Stimulated activated CD4-positive, alpha-beta T cell treated with anti-CD3 and anti-CD28 coated beads, Interleukin-12 subunit alpha, Interleukin-12 subunit beta, amount 100 ng/mL, for 24 hours (primary cell): ENCODE results near the gene ADIPOR2.

Experiments used
- DNase-seq, 2 experiments: peaks; one replicate each; pipeline ENCODE4 v3.0.0-alpha.2; 2020; ENCODE audit warnings: low read depth in 2 of 2

Gene ADIPOR2

DNA sequence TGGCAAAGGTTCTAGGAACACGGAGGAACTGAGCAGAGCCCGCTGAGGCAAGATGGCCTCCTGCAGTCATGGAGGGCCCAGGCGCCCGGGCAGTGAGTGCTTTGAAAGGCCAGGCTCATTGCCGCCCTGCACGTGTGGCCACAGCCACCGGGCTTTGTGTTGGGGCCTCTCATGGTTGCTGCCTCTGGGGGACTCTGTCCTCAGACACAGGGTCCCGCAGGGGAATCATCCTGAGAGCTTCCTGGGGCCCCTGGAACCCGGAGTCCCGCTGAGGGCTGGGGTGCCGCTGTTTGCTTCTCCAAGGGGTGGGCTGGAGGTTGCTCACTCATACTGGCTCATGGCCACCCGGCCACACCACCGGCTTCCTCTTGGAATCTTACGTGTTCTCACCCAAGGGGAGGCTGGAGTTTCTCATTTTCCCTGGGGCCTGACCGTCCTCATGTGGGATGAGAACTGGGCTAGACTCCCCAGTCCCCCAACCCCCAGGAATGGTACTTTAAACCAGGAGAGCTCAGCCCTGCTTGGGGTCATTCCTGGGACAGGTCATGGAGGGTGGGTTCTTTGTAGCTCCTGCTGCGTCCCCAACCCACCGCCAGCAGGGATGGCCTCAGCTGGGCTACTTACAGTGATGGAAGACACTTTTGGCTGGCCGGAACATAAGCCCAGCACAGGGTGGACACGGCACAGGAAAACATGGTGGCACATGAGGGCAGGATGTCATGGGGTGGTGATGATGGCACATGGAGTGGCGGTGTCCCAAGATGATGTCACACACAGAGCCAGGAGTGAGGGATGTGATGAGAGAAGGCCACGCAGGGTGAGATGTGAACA, 108.4 kb downstream of the ADIPOR2 start:
- DNase-seq = no peak

DNA sequence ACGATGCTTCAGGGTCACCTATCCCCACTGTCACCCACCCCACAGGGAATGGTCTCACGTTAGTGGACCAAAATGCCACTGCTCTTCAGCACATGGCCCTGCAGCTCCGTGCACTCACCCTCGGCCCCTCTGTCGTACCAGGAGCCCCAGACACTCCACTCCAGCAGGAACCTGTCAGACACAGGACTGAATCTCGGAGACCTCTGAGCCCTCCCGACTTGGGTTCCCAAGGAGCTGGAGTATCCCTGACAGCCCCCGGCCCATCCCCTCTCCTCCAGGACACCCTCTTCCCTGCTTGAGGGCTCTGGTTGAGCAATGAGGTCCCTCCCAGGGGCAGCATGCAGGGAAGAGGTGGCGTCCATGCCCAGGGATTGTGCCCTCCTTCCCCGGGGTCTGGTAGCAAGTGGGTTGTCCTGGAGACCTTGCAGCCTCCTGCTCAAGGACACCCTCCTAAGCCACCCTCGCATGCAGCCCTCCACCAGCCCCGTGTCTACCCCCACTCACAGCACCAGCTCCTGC, 109.1 kb downstream of the ADIPOR2 start:
- DNase-seq = no peak

DNA sequence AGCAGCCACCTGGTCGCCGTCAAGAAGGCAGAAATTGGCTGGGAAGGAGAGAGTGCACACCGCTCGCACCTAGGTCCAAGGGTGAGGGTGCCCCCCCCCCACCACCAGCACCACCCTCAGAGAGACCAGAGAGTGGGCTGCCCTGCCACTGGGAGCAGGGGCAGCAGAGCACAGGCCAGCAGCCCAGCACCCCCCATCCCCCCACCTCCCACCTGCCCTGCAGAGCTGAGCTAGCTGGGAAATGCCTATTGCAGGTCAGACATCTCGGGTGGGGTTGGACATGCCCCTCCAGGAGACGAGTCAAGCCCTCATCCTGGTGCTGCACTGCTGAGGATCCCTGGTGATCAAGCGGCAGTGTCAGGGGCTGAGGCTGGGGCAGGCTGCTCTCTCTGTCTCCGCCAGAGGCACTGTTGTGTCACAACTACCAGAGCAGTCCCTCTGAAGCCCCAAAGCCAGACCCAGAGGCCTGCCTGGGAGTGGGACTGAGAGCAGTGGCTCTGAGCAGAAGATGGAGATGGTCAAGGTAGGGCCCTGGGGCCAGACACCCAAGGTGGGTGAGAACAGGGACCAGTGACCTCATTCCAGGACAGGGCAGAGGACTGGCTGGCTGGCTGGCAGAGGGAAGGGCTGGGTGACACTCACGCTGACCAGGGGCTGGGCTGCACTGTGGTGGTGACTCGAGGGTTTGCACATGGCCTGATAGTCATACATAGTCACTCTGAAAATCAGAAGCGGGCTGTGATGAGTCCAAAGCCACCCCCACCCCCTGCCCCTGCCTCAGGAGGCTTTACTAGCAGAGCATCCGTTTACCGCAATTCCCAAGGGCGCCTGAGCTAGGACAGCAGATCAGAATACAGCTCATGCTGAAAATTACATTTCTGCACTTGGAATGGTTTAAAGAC, 109.8 kb downstream of the ADIPOR2 start:
- DNase-seq = no peak

DNA sequence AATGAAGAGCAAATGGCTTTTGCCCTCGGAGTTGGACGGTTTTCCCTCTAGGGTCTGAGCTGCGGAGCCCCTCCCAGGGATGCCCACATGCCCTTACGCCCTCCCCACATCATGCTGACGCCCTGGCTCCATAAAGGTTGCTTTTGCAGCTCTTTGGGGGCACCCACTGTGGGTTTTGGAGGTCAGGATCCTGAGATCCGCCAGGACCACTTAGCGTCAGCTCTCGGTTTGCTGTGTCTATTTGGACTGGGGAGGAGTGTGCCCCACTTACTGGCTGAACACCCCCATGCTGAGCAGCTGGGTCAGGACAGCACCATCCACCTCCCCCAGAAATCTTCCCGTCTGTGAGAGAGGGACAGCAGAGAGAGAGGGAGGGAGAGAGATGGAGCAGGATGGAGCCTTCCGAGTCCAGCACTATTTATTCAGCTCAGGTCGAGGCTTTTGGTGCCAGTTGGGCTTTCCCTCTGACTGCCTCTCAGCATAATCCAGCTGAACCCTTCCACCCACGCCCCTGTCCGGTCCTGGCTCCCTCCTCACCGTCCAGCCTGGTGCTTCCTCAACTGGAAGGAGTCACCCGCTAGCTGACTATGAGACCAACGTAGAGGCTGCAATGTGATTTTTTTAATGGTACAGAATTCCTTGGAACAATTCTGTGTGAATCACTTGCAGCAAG, 110.6 kb downstream of the ADIPOR2 start:
- DNase-seq = no peak

DNA sequence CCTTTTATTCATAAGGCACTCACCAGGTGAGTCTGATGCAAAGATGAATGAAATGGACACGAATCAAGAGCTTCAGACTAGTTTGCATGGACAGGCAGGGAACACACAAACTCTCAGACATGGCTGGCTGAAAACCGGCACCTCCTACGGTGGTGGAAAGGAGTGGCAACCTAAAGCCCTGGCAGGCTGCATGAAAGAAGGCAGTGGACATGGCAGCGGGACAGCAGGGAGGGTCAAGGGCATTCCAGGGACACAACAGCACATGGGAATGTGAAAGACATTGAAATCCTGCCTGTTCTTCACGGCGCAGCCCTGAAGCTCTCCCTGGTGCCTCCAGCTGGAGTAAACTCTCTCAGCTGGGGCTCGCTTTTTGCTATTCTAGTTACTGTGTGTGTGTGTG, 112.9 kb downstream of the ADIPOR2 start:
- no peak for DNase-seq

DNA sequence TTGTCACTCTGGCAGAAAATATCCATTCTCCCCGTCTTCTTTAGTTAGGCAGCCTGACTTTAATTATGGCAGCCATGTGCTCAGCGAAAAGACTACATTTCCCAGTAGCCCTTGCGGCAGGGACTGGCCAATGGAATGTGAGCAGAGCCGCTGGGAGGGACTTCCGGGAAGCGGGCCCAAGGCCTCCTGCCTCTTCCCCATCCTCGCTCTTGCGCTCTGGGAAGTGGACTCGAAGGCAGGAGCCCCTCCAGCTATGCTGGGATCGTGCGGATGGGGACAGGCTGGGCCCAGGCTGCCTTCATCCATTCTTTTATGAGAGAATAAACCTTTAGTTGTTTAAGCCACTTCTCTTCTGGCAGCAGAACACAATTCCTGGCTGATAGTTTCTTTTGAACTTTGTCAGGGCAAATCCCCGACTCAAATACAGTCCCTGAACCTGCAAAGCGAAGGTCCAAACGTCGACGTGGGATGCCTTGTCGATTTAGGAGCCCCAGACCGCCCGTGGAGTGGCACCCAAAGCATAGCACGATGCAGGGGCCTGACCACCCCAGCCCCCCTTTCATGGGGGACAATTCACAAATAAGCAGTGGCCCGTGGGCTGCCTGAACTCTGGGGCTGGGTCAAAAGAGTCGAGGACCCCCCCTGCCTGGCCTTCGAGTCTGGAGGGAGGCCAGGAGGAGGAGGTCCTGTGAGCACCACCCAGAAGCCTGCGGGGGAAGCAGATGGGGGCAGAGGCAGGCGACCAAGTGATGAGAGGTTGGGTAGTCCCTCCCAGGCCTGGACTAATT, 113.9 kb downstream of the ADIPOR2 start:
- DNase-seq = peak; percentile 69 to 84

DNA sequence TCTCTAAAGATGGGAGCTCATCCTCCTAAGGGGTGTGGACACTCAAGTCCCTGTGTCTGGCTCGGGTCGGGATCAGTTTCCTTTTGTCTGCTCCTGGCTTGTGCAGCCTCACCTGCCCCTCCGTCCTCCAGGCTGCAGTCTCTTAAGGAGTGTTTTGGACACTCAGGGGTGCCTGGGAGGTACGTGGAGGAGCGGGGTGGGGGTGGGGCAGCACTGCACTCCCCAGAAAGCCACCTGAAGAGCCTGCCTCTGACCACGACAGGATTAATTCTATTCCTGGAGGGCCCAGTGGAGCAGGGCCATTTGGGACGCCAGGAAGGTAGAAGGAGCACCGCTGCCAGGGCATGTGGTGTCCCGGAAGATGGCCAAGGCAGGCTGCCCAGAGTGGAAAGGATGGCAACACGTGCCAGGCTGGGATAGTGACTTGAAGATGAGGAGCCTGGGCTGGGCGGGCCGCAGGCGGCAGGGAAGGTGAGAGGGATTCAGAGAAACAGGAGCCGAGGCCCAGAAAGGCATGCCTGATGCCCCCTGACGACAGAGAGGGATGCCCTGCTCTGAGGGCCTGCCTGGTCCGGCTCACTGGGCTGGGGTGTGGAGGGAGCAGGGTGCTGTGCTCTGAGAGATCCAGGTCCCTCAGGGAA, 114.7 kb downstream of the ADIPOR2 start:
- no peak for DNase-seq

DNA sequence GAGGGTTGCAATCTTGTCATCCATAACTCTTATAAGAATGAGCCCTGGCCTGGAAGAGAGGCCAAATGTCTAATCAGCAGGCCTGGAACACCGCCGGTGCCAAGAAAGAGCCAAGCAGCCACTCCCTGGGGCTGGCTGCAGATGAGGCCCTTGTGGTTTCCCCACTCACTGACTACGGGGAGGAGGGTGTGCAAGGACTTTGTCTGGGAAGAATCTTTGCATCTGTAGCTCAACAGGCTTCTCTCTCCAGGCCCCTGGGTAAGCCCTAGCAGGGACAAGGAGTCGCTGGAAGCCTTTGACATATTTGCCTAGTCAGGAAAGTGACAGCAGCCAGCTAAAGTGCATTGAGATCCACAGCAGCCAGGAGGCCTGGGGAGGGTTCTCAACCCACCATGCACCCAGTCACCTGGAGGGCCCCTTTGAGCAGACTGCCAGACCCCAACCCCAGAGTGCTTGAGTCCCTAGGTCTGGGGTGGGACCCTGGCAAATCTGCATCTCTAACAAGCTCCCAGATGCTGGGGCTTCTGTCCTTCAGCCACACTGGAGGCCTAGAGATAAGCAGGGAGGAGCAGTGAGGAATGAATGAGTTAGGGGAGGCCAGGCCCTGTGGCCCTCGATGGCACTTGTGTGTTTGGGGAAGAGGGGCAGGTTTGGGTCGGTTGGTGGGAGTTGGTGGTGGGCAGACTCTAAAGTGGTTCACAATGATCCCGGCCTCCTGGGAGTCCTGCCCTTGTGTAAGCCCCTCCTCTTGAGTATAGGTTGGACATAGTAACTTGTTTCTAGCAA, 115.6 kb downstream of the ADIPOR2 start:
- DNase-seq = no peak

DNA sequence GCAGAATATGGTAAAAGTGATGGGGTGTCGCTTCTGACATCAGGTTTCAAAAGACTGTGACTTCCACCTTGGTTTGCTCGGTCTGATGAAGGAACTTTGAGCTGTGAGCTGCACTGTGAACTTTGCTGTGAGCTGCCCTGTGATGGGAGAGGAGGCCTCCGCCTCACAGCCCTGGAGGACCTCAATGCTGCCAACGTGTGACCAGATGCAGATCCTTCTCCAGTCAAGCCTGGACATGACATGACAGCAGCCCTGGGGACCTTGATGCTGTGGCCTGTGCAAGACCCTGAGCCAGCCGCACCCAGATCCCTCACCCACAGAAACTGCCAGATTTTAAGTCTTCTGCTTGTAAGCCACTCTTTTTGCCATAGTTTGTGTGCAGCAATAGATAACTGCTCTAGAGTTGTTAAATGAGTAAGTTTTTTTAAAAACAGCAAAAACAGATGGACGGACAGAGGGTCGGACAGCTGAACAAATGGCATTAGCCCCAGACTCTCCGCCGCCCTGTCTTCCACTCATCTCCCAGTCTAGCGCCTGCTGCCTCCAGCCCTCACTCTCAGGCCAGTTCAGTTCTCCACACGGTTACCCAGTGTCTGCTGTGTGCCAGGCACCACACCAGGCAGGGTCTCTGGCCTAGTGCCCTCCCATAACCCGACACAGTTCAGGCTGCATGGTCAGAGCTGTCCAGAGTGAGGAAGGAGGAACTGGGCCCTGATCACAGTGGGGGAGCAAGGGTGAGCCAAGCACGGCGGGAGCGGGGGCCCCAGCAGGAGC, 116.4 kb downstream of the ADIPOR2 start:
- no peak for DNase-seq

DNA sequence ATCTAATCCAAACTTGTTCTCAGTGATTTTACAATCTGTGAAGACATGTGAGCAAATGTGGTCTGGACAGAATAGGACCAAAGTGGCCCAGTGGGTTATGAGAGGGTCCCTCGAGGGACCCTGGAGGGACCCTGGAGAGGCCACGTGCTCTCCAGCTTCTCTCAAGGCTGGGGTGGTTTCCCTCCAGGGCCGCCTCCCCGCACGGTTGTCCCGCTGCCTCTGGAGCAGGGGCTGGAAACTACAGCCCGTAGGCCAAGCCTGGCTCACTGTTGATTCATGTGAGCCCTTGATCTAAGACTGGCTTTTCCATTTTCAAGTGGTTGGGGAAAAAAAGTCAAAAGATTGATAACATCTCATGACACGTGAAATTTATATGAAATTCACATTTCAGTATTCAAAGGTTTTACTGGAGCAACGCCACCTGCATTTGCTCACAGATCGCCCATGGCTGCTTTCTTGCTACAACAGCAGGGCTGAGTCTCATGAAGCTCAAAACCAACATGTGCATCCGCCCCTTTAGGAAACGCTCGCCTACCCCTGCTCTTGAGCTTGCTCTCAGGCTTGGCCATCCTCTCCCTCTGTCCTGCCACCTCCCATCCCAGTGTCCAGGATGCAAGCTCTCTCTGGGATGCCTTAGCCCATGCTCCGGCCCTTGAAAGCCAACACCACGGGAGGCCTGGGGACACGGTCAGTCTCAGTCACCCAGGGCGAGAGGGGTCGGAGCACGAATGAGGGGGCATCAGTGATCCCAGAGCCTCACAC, 117.3 kb downstream of the ADIPOR2 start:
- DNase-seq = no peak

DNA sequence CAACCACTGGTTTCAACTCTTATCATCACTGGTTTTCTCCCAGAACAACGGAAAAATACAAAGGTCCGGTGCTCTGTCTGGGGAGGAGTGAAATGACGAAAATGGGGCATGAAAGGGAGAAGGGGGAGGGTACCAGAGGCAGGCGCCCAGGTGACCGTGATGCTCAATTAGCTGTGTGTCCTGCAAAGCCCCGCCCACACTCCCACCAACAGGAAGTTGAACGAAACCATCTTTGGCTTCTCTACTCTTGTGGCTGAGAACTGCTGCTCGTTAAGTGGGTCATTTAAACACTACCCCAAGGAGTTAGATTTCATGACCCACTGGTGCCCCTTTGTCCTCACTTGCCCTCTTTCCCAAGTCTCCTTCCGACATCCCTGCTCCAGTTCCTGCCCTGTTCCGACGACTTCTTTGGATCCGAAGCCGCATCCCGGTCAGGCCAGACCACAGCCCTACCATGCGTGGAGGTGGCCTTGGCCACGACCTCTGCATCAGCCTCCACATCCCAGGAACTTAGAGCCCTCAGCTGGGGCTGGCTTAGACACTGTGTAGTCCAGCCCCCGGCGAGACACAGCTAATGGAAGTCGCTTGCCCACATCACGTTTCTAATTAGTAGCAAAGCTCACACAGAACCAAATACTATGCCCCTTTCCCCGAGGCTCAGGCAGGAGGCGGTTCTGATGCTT, 118.1 kb downstream of the ADIPOR2 start:
- no peak for DNase-seq

DNA sequence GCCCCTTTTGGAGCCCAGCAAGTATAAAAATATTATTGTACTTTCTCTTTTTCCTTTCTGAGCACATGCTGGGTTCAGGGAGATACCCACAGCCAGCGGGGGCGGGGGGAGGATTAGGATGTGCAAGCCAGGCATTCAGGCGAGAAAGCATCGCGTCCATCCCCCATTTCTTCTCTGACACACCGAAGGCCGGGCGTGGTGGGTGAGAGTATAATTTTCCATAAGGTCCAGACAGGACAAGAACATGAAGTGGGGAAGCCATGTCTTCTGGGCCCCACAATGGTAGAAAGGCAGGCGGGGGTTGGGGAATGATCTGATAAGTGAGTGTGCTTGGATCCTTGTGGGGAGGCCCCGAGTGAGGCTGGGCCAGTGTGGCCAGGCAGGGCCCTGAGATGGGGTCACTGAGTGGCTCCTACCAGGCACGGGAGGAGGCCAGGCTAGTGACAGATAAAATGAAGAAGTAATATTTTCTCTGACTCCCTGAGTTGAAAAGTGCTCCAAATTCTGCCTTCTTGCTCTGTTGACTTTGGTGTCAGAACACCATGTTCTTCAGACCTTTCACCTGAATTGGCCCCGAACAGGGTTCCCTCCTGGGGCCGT, 118.8 kb downstream of the ADIPOR2 start:
- no peak for DNase-seq

DNA sequence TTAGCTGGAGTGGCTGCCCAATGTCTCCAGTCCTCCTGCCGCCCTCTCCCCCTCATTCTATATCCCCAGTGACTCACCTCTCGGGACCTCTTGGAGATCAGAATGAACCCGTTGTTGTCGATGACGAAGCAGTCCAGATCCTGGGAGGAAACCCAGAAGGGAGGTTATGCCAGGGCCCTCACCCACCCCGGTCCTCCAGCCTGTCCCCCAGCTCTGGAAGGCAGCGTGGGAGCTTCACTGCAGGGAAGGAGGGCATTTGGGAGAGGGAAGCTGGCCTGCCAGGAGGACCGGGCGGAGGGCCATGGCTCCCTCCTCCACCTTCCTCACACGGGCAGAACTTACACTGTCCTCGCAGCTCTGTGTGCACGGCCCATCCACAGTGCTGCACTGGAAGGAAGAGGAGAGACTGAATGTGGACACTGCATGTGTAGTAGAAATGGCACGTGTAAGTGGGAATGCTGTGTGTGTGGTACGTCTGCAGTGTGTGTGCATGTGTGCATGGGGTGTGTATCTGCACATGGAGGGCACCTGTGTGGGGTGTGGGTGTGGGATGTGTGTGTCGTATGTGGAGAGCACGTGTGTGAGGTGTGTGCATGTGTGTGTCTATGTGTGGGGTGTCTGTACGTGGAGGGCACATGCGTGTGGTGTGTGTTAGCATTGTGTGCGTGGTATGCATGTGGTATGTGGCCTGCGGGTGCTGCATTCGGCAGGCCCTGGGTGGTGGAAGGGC, 119.5 kb downstream of the ADIPOR2 start:
- no peak for DNase-seq

DNA sequence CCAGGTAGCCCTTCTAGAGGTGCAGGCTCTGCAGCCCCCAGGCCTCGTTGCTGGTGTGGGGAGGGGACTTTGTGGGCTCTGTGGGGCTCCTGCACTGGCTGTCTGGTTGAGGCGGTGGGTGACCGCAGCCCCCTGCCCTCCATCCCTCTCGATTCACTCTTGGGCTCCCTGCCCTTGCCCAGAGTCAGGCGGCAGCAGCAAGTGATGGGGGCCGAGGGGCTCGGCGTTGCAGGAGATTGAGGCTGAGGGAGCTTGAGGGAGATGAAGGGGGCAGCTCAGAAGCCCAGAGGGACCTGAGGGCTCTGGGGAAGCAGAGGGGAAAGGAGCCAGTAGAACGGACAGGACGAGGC, 120.0 kb downstream of the ADIPOR2 start:
- DNase-seq = no peak

DNA sequence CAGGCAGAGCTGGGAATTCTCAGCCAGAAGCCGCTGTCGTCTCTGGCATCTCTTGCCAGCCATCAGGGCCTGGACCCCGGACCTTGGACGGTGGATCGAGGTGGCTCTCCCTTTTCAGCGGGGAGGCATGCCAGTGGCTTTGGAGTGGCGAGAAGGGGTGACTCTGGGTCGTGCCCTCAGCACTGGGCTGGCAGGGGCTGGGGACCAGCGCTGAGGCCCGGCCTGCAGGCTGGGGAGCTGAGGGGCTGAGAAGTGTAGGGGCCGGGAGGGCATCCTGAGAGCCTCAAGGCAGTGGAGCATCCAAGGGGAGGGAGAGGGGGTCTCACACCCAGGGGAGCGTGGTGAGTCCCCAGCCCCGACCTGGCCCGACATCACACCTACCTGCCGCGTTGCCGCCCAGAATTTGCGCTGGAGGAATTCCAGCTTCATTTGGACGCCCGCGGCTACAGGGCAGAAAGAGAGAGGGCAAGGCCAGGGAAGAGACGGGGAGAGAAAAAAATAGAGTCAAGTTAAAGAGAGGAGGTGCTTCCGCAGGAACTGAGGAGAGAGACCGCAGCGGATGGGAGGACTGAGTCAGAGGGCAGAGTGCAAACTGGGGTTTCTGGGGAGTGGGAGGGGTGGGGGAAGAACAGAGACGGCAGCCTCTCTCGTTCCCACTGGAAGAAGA, 120.5 kb downstream of the ADIPOR2 start:
- peak in 1 of 2 experiments; percentile 46 for DNase-seq

DNA sequence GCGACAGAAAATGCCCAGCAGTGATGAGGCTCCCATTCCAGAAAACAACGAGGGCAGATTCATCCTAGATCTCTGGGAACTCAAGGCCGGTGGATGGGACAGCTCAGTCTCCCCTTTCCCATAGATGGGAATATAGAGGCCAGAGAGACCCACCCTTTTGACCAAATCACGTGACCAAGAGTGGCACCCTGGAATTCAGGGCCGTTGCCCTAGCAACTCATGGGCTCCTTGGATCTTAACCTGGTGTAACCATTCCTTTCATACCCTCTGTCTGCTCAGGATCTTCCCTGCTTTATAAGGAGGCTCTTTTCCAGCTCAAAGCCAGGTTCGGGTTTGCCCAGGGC, 121.0 kb downstream of the ADIPOR2 start:
- DNase-seq = no peak
